NCI-H2196 (cell line): ENCODE measurements around the gene ACHE.
"Not testable (repeated sequence)": the region's sequence is repeated elsewhere in the genome, so short reads cannot be mapped to it uniquely, and the experiment has no call there.

Experiments
- DNase-seq: peaks from one replicate; lab custom pipeline; 2025; ENCODE audit not compliant: unreplicated experiment; lab: John Stamatoyannopoulos, UW

ACHE gene

GRCh38 chr7:100865372-100865911 is 30.2 kb downstream of the ACHE start:
- peak; percentile 16 for DNase-seq

- no peak for DNase-seq
Observed at GRCh38 chr7:100864263-100864845, 31.3 kb downstream of the ACHE start.

- peak; percentile 44 for DNase-seq
Observed at GRCh38 chr7:100863406-100863950, 32.2 kb downstream of the ACHE start.

- DNase-seq: no peak
Observed at GRCh38 chr7:100861616-100861985, 34.1 kb downstream of the ACHE start.

DNA sequence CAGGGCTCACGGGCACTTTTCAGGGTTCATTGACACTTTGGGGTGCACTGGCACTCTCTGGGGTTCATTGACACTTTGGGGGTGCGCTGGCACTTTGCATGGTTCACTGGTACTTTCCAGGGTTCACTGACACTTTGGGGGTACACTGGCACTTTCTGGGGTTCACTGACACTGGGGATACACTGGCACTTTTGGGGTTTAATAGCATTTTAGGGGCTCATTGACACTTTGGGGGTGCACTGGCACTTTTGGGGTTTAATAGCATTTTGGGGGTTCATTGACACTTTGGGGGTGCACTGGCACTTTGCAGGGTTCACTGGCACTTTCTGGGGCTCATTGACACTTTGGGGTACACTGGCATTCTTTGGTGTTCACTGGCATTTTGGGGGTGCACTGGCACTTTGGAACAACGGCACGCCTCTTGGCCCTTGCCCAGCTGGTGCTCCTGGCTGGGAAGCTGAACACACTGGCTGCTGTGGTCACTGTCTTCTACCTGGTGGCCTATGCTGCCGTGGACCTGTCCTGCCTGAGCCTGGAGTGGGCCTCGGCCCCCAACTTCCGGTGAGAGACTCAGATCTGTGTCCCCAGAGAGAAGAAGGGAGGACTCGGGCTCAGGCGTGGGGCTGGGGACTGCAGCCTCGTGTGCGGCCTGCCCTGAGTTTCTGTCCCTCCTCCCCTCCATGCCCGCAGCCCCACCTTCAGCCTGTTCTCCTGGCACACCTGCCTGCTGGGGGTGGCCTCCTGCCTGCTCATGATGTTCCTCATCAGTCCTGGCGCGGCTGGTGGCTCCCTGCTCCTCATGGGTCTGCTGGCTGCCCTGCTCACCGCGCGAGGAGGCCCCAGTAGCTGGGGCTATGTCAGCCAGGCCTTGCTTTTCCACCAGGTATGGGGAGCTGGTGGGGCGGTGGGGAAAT is 34.7 kb downstream of the ACHE start:
- DNase-seq: no peak

- DNase-seq: no peak
Observed at GRCh38 chr7:100859856-100860255, 35.8 kb downstream of the ACHE start.

DNA sequence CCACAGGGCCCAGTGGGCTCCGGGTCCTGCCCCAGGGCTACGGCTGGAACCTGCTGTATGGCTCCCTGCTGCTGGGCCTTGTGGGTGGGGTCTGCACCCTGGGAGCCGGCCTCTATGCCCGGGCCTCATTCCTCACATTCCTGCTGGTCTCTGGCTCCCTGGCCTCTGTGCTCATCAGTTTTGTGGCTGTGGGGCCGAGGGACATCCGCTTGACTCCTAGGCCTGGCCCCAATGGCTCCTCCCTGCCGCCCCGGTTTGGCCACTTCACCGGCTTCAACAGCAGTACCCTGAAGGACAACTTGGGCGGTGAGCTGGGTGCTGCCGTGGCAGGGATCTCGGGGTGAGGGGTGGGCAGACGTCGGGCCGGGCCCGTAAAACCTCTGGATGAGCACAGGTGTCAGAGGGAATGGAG is 38.8 kb downstream of the ACHE start:
- no peak for DNase-seq

GRCh38 chr7:100855515-100855914 is 40.2 kb downstream of the ACHE start:
- no peak for DNase-seq

DNA sequence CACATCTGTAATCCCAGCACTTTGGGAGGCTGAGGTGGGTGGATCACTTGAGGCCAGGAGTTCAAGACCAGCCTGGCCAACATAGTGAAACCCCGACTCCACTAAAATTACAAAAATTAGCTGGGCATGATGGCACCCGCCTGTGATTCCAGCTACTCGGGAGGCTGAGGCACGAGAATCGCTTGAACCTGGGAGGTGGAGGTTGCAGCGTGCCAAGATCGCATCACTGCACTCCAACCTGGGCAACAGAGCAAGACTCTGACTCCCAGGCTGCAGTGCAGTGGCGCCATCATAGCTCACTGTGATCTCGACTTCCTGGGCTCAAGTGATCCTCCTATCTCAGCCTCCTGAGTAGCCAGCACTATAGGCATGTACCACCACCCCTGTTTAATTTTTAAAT is 40.8 kb downstream of the ACHE start:
- not testable (repeated sequence) for DNase-seq

- DNase-seq: no peak
Observed at GRCh38 chr7:100854146-100854895, 41.4 kb downstream of the ACHE start.

- peak; percentile 91 for DNase-seq
Observed at GRCh38 chr7:100852048-100852872, 43.4 kb downstream of the ACHE start, which contains the start of gene SLC12A9. TSS of gene SLC12A9 (plus strand) at chr7:100852713. CDS start at chr7:100854198, 1,485 bp downstream.

GRCh38 chr7:100847360-100847759 is 48.3 kb downstream of the ACHE start:
- no peak for DNase-seq

DNA sequence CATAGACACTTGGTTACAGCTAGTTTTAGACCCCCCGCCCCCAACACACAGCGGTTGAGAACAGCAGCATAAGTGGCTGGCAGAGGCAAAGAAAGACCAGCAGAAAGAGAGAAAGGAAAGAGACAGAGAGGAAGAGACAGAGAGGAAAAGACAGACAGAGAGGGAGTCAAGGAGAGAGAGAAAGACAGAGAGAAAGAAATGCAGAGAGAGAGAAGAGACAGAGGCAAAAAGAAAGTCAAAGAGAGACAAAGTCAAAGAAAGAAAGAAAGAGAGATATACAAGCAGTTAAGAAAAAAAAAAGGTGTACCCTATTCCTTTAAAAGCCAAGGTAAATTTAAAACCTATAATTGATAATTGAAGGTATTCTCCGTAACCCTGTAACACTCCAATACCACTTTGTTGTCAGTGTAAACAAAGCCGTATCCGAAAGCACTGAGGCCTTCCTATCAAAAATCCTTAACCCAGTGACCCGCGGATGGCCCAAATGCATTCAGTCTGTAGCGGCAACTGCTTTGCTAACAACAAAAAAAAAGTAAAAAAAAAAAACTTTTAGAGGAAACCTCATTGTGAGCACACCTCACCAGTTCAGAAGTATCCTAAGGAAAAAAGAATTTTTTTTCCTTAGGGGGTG is 55.1 kb downstream of the ACHE start:
- DNase-seq: no peak
